ENCODE data around the gene CC2D2A.
"Not testable (repeated sequence)": the region's sequence is repeated elsewhere in the genome, so short reads cannot be mapped to it uniquely, and the experiment has no call there.

CC2D2A gene

DNA sequence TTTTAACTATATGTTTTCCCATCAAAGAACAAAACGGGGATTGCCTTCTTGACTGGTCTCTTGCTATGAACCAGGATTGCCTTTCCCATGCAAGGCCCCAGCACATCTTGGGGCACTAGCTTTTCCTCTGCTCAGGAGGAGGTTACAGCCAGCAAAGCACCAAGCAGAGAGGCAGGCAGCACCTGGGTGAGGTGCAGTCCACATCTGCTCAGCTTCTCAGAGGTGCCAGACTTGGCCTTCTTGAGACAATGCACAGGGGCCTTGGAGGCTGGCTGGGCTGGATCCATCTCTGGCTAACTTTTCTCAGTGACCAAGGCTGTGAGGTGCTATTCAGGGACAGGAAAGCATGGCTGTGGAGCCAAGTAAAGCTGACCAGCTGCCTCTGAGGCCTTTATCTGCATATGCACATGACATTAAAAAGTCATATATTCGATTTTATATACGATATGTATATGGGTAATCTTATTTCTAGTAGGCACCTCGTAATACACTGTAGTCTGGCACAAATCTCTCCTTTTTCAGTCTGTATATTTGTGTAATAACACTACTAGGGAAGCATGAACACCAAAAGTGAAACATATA, 86.9 kb downstream of the CC2D2A start:
- DNase-seq (ENCODE audit: low read depth in 2 of 3, low spot score in 1 of 3), result no peak

DNA sequence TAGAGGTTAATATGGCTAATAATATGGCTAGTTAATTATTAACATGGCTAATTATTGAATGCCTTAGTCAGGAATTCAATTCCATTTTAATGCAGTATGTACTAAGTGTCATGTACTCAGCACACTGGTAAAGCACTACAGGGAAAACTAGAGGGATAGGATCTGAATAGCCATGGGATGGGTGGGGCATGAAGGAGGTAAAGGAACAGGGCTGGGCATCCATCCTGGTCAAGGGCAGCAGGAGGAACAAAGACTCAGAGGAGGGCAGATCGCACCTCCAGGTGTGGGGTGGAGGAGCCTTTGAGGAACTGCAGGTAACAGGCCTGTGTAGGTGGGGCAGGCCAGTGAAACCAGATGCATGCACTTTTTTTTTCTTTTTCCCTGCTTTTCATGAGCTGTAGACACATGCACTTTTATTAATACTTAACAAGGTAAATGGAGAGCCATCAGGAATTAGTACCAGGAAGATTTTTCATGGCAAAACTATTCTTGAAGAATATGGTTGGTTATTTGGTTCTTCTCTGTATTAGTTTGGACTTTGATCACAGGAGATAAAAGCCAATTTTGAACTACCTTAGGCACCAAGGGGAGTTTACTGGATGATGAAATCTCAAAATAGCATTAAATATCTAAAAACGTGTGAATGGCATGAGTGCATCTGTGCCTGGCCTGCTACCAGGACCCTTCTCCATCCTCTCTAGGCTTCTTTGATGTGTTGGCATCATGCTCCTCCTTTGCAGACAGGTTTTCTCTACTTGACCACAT, 88.3 kb downstream of the CC2D2A start:
- no peak for DNase-seq (ENCODE audit: low read depth in 2 of 3, low spot score in 1 of 3)

DNA sequence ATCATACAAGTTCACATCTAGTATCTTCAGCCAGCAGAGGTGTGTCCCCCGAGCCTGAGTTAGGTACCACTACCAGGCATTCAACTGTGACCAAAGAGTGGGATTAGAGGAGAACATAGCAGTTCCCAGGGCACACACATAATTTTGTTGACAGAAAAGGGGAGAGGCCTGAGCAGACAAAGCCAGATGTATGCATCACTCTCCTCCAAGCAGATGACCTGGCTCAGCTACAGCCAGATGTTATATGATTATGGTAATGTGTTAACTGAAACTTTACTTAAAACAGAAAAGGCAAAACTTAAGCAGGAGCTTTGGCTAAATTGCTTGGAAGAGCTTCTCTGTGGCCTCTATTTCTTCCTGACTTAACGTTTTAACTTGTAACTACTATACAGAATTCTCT, 88.9 kb downstream of the CC2D2A start:
- DNase-seq (ENCODE audit: low read depth in 2 of 3, low spot score in 1 of 3), result no peak

DNA sequence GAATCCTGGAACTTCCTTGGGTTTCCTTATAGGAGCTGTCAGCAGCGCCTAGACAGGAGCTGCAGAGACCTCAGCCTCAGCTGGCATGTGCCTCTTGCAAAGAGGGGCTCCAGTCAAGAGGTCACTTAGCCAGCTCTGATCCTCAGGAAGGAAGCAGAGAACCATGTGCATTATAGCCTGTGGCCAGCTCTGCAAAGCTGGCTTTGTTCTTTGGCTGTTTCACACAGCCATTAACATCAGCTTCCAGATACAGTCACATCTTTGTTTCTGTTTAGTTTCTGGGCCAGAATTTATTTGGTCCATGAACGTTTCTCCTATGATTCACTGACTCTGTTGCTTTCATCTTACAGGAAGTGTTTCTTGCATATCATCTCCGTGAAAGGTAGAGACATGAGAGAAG, 92.4 kb downstream of the CC2D2A start:
- no peak for DNase-seq (ENCODE audit: low read depth in 2 of 3, low spot score in 1 of 3)

DNA sequence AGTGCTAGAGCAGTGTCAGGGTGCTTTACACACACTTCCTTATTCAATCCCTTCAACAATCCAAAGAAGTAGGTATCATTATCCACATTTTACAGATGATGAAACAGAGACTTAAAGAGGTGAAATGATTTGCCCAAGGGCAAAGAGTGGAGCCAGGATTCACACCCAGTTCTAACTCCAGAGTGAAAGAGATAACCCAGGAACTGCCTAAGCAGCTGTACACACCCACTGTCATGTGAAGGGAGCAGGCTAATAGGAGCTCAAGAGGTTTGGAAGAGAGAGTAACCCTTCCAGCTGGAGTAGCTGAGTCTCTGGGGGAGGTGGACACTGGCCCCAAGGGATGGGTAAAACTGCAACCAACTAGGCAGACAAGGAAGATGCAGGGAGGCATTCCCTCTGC, 92.9 kb downstream of the CC2D2A start:
- no peak for DNase-seq (ENCODE audit: low read depth in 2 of 3, low spot score in 1 of 3)

DNA sequence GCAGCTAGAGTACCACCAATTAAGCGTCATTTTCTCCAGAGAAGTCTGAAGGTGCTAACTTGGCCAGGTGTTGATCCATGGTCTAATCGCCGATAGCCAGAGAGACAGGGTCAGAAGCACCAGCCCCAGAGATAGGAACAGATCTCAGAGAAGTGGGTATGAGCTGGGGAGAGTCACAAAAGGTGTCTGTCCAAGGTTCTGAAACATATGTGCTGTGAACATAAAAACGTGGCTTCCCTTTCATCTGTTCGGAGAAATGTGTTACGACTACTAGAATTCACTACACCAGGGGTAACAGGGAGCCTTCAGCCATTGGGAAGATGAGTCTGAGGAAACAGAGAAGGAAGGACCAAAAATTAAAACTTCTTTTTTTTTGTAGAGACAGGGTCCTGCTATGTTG, 94.2 kb downstream of the CC2D2A start:
- DNase-seq (ENCODE audit: low read depth in 2 of 3, low spot score in 1 of 3), result no peak

DNA sequence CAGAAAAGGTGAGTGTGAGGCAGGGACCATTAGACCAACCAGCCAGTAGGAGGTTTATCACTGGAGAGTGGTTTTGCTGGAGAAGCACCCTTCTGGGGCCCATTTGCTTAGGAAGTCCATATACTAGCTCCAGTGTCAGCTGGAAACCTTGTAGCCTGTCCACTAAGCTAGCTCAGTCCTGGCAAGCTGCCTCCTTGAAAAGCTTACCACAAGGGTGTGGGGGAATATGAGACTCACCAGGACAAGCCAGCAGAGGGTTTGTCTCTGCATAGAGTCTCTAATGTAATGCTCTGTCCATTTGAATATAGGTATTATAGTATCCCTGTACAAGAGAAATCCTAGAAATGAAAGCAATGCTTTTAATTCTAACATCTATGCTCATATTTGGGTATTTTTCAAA, 99.1 kb downstream of the CC2D2A start:
- DNase-seq (ENCODE audit: low read depth in 2 of 3, low spot score in 1 of 3), result no peak

DNA sequence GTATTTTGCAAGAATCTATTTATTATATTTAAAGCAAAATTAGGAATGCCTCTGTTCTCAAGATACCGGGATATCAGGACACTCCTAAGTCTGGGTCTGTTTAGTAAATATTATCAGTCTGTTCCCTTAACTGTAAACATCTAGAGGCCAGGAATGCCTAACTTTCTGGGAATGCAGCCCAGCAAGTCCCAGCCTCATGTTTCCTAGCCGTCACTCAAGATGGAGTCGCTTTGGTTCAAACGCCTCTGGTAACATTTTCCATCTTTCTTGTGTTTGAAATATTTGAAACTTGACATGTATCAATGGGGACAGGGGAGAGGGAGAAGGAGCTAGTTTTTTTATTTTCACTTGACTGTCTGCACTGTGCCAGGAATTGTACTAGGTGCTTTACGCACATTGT, 100.1 kb downstream of the CC2D2A start:
- DNase-seq (ENCODE audit: low read depth in 2 of 3, low spot score in 1 of 3), result no peak

DNA sequence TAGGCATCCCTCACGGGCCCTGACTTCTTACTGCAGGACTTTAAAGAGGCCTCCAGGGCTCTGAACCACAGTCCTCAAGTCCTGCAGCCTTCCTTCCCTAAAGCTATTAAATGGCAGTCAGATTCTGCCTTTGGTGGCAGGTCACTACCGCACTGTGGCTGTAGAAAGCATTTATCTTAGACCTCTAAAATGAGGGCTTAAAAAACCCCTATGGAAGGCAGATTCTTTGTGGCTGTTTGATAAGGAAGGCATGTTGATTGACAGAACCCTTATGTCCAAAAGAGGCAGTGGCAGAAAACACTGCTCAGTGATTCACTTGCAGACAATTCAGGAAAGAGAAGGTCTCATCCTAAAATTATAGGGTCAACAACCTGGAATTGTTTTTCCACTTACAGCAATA, 106.3 kb downstream of the CC2D2A start:
- DNase-seq (ENCODE audit: low read depth in 2 of 3, low spot score in 1 of 3), result no peak

DNA sequence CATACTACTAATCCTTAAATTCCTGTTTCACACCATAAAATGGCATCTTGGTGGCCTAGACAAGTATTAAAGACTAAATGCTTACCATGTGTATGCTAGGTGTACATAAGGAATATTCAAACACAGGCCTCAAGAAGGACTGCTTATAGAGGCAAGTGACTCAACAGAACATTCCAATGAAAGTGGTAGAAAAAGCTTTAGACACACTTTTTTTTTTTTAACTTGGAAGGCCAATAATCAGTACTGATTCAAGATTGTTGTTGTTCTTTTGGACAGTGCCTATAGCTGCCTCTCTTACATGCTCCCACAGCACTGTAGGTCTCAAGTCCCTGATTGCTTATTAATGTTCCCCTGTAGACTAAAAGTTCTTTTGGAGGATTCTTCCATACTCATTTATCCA, 107.8 kb downstream of the CC2D2A start:
- DNase-seq (ENCODE audit: low read depth in 2 of 3, low spot score in 1 of 3), result no peak

DNA sequence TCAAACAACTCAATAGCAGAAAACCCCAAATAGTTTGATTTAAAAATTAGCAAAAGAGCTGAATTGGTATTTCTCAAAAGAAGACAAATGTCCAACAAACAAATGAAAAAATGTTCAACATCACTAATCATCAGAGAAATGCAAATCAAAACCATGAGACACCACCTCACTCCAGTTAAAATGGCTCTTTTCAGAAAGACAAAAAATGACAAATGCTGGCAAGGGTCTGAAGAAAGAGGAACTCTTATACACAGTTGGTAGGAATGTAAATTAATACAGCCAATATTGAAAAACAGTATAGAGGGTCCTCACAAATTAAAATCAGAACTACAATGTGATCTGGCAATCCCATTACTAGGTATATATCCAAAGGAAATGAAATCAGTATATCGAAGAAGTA, 115.1 kb downstream of the CC2D2A start:
- no peak for DNase-seq (ENCODE audit: low read depth in 2 of 3, low spot score in 1 of 3)

DNA sequence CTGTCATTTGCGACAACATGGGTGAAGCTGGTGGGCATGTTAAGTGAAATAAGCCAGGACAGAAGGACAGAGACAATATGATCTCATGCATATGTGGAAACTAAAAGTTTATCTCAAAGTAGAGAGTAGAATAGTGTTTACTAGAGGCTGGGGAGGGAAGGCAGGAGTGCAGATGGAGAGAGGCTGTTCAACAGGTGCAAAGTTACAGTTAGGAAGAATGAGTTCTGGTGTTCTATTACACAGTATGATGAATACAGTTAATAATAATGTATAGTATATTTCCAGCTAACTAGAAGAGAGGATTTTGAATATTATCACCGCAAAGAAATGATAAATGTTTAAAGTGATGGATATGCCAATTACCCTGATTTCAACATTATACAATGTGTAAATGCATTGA, 115.6 kb downstream of the CC2D2A start:
- no peak for DNase-seq (ENCODE audit: low read depth in 2 of 3, low spot score in 1 of 3)

DNA sequence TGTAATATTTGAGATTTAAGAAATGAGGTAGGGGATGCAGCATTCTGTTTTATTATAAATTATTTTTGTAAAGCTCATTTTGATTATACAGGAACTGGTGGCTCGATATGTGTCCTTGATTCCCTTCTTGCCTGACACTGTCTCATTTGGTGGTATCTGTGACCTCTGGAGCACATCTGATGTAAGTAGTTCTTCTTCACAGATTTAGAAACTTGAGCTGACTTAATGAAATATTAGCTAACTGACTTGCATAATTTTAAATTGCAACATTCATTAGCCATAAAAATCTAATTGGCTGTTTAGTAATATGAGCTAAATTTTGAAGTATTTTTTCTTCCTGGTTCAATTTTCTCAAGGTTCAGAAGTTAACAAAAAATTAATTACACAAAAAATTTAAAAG, 116.4 kb downstream of the CC2D2A start:
- DNase-seq (ENCODE audit: low read depth in 2 of 3, low spot score in 1 of 3), result no peak

DNA sequence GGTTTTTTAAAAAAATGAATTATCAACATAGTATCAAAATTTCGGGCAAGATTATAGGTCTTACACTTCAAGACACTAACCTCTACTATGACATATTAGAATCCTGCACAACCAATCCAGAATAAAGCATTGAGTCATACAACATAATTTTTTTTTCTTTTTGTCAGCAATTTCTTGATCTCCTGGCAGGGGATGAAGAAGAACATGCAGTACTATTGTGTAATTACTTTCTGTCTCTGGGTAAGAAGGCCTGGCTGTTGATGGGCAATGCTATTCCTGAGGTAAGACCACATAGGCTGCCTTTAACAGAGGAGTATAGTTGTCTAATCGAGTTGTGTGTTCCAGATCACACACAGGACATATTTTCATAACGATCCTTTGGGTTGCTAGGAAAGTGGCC, 118.0 kb downstream of the CC2D2A start:
- no peak for DNase-seq (ENCODE audit: low read depth in 2 of 3, low spot score in 1 of 3)

DNA sequence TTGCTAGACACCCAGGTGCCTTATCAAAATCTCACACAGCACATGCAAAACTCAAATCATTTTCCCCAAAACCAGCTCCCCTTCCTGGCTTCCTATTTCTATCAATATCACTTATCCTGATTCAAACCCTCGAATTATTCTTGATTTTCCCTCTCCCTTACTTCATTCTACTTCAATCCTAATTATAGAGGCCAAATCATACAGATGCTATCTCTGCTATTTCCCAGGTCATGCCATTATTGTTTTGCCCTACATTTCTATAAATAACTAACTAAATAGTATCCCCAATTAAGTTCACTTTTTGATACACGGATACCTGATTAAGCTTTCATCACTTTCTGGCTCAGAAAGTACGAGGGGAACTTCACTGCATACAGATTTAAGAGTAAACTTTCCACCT, 123.1 kb downstream of the CC2D2A start:
- DNase-seq (ENCODE audit: low read depth in 2 of 3, low spot score in 1 of 3), result no peak

DNA sequence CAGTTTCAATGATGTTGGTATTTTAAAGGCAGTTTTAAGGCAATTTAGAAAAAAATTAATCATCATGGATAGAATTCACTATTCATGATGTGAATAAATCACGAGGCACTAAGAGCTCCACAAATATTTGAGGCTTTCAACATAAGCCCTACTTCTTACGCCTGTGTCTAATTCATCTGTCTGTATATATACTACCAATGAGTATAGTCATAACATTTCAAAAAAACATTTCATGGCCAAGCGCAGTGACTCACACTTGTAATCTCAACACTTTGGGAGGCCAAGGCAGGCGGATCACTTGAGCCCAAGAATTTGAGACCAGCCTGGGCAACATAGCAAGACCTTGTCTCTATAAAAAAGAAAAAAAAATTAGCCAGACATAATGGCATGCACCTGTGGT, 129.0 kb downstream of the CC2D2A start:
- no peak for DNase-seq (ENCODE audit: low read depth in 2 of 3, low spot score in 1 of 3)

DNA sequence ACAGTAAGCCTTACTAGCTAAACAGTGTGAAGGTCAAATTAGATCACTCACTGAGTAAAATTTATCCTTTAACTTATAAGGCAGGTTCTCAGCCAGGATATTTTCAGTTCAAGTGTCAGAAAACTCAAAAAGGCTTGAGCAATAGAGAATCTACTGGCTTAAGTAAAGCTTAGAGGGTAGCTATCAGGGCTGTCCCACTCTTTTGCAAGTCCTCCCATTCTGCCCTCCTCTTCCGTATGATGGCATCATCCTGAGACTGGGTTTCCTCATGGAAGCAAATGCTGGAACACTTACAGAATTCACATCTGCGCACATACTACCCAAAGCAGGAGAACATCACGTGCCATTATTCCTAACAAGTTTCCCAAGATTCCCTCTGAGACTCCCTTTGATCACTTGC, 130.5 kb downstream of the CC2D2A start:
- DNase-seq (ENCODE audit: low read depth in 2 of 3, low spot score in 1 of 3), result no peak

DNA sequence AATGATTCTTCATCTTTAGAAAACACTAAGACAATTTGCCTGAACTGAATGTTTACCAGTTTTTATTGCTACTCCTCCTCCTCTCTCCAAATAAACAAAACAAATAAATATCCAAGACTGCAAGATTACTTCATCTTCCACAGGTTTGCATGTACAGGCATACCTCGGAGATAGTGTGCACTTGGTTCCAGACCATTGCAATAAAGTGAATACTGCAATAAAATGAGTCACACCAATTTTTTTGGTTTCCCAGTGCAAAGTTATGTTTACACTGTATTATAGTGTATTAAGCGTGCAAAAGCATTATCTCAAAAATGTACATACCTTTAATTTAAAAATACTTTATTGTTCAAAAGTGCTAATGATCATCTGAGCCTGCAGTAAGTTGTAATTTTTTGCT, 132.2 kb downstream of the CC2D2A start:
- DNase-seq (ENCODE audit: low read depth in 2 of 3, low spot score in 1 of 3), result no peak

DNA sequence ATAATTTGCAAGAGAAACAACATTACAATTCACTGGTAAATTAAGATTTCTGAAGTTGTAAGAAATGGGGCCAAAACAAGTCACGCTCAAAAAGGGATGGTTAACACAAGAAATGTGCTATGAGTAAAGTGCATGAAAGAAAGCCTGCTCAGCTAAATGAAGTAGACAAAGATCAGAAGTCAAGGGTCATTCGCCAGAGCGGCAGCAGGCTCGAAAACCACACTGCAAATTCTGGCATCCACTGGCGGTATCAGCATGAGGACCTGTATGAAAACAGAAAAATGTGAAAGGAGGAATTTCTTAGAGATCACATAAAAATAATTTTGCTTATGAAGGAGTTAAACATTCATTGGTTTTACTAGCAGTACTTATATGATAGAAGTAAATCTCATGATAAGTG, 135.9 kb downstream of the CC2D2A start:
- no peak for DNase-seq (ENCODE audit: low read depth in 2 of 3, low spot score in 1 of 3)

DNA sequence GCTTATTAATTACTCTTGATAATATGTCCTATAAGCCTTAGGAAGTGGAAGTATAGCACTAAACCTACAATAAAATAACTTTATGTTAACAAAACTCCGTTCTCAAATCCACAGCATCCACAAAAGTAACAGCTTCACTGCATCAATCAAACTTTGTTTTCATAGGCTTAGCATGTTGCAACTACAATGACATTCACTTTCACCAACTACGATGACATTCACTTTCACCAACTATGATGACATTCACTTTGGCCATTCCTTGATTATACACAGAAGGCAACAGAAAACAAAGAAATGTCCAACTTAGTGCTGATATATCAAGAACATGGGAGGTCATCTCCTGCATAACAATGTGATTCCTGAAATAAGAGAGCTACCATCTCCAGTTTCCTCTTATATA, 141.2 kb downstream of the CC2D2A start:
- DNase-seq (ENCODE audit: low read depth in 2 of 3, low spot score in 1 of 3), result no peak

DNA sequence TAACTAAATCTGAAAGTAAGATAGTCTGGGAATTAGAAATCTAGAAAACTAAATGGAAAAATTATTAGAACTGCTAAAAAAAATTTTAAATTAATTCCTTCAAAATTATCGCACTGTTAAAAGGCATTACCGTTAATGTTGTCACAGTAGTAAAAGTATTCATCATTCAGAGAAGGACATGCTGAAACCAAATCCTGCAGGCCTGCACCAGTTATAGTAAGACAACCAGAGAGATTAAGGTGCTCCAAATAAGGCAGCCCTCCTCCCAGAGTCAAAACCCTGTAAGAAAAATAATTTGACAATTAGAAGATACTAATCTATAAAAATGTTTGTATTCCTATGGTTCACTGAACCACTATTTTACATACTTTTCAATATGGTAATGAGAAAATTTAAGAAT, 142.5 kb downstream of the CC2D2A start:
- DNase-seq (ENCODE audit: low read depth in 2 of 3, low spot score in 1 of 3), result no peak

DNA sequence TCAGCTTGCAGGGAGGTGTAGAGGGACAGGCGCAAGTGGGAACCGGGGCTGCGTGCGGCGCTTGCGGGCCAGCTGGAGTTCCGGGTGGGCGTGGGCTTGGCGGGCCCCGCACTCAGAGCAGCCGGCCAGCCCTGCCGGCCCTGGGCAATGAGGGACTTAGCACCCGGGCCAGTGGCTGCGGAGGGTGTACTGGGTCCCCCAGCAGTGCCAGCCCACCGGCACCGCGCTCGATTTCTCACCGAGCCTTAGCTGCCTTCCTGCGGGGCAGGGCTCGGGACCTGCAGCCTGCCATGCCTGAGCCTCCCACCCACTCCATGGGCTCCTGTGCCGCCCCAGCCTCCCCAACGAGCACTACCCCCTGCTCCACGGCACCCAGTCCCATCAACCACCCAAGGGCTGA, 145.2 kb downstream of the CC2D2A start:
- not testable (repeated sequence) for DNase-seq (ENCODE audit: low read depth in 2 of 3, low spot score in 1 of 3)

DNA sequence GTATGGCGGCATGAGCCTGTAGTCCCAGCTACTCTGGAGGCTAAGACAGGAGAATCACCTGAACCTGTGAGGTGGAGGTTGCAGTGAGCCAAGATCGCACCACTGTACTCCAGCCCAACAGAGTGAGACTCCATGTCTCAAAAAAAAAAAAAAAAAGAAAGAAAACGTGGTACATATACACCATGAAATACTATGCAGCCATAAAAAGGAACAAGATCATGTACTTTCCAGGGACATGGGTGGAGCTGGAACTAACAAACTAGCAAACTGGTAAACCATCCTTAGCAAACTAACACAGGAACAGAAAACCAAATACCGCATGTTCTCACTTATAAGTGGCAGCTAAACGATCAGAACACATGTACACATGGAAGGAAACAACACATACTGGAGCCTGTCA, 147.7 kb downstream of the CC2D2A start:
- not testable (repeated sequence) for DNase-seq (ENCODE audit: low read depth in 2 of 3, low spot score in 1 of 3)

Measured in stimulated activated CD4-positive, alpha-beta T cell treated with anti-CD3 and anti-CD28 coated beads, Interleukin-12 subunit alpha, Interleukin-12 subunit beta, amount 100 ng/mL, for 48 hours (primary cell).